Colonic mucosa (tissue), 4 donors: ENCODE data around the gene GDF7. TPM values are rescaled to one million over a fixed set of nuclear protein-coding genes. Genes with fewer than 3 reads are reported as not detected.

ENCODE experiments used
- DNase-seq: peaks from one replicate; pipeline ENCODE4 v3.0.0-alpha.2; 2020
- H3K27ac ChIP-seq: fragments of 200-600 bp; one replicate; pipeline ENCODE4 v1.8.0; 2021
- H3K27me3 ChIP-seq: fragments of 200-600 bp; one replicate; pipeline ENCODE4 v1.8.0; 2021
- H3K36me3 ChIP-seq: fragments of 200-600 bp; one replicate; pipeline ENCODE4 v1.8.0; 2021
- H3K4me1 ChIP-seq: fragments of 200-600 bp; one replicate; pipeline ENCODE4 v1.8.0; 2021; ENCODE audit warnings: mild to moderate bottlenecking
- H3K4me3 ChIP-seq: fragments of 200-600 bp; one replicate; pipeline ENCODE4 v1.8.0; 2021
- H3K9ac ChIP-seq, 2 donors: one replicate each; pipeline ENCODE4 v1.7.0; 2013; ENCODE audit warnings: control low read depth in 2 of 2, low read depth in 2 of 2, low read length in 2 of 2
- H3K9me3 ChIP-seq: fragments of 200-600 bp; one replicate; pipeline ENCODE4 v1.8.0; 2021
- CTCF ChIP-seq: fragments of 200-600 bp; IDR thresholded peaks from one replicate; pipeline ENCODE4 v1.8.0; 2022; ENCODE audit warnings: antibody characterized with exemption, mild to moderate bottlenecking
- intact Hi-C: fragments of 100-400 bp; cut with DNase I; formaldehyde crosslinking; loops from one replicate; pipeline ENCODE4 v1.14.1; 2022
- total RNA-seq, 2 donors: library from RNA; stranded (reverse); fragmentation: NEBNext Ultra II Directional in 1 of 2; extraction: Animal tissue kit (Norgen Biotek cat#: 25700) in 1 of 2; gene quantifications; one replicate each; pipeline ENCODE4 v1.2.1, GENCODE V29; 2021
- donor health status: healthy.
- donor health status: DM: no; HTN: no; CAD: no.
- donor health status: DM: no; HTN: no; CAD: no.

GDF7 gene
- total RNA-seq, 2 donors from 2014 or later: 0.05 to 0.11 TPM

- Histone ChIP-seq H3K27ac (peak overlapping the region; percentile 17), H3K4me3 (no peak overlapping the region), H3K9ac (peak overlapping the region in 1 of 2 donors; percentile 24), H3K36me3 (no peaks in the 10 kb centered on the region), H3K27me3 (no peaks in the 10 kb centered on the region), H3K4me1 (no peaks in the 10 kb centered on the region), H3K9me3 (no peaks in the 10 kb centered on the region)
- no peak for TF ChIP-seq CTCF
- DNase-seq: no peak
- intact Hi-C loops: no loop called here
Measured at GRCh38 chr2:20626392-20626697, 40.6 kb upstream of the GDF7 start.

GRCh38 chr2:20626698-20627513 is 40.0 kb upstream of the GDF7 start:
- DNase-seq: no peak
- no peak overlapping the region for H3K4me3 ChIP-seq
- H3K27ac ChIP-seq: peak overlapping the region; percentile 17
- intact Hi-C loops: no loop called here
- no peaks in the 10 kb centered on the region for H3K27me3 ChIP-seq
- peak overlapping the region in 1 of 2 donors; percentile 43 for H3K9ac ChIP-seq
- no peak for TF ChIP-seq CTCF
- no peaks in the 10 kb centered on the region for H3K9me3 ChIP-seq
- H3K36me3 ChIP-seq: no peaks in the 10 kb centered on the region
- H3K4me1 ChIP-seq: no peaks in the 10 kb centered on the region

GRCh38 chr2:20627712-20628380 is 39.1 kb upstream of the GDF7 start:
- H3K27ac ChIP-seq: no peak overlapping the region
- no peaks in the 10 kb centered on the region for H3K36me3 ChIP-seq
- intact Hi-C loops: no loop called here
- no peaks in the 10 kb centered on the region for H3K9me3 ChIP-seq
- DNase-seq: no peak
- no peak overlapping the region for H3K4me3 ChIP-seq
- H3K4me1 ChIP-seq: no peaks in the 10 kb centered on the region
- no peaks in the 10 kb centered on the region for H3K27me3 ChIP-seq
- H3K9ac ChIP-seq: no peak overlapping the region
- TF ChIP-seq CTCF: no peak

- no peaks in the 10 kb centered on the region for H3K27me3 ChIP-seq
- no peaks in the 10 kb centered on the region for H3K9me3 ChIP-seq
- DNase-seq: no peak
- no peak overlapping the region for H3K27ac ChIP-seq
- no peaks in the 10 kb centered on the region for H3K36me3 ChIP-seq
- H3K9ac ChIP-seq: no peak overlapping the region
- peaks cover 10% of the 10 kb centered on the region for H3K4me1 ChIP-seq
- intact Hi-C loops: no loop called here
- H3K4me3 ChIP-seq: no peak overlapping the region
- TF ChIP-seq CTCF: no peak
Measured at GRCh38 chr2:20629181-20629580, 37.8 kb upstream of the GDF7 start.

- intact Hi-C loops: no loop called here
- Histone ChIP-seq H3K27ac (no peak overlapping the region), H3K4me1 (peaks cover 15% of the 10 kb centered on the region), H3K36me3 (no peaks in the 10 kb centered on the region), H3K4me3 (no peak overlapping the region), H3K9ac (no peak overlapping the region), H3K27me3 (no peaks in the 10 kb centered on the region), H3K9me3 (no peaks in the 10 kb centered on the region)
- DNase-seq: no peak
- TF ChIP-seq CTCF: no peak
Measured at GRCh38 chr2:20629581-20630171, 37.3 kb upstream of the GDF7 start.
